CD14-positive monocyte (primary cell): ENCODE results near the gene SCN3A. TPM values are rescaled to one million over a fixed set of nuclear protein-coding genes. Genes with fewer than 3 reads are reported as not detected.

Source experiments
- DNase-seq, 3 donors: peaks; one replicate each; pipeline ENCODE4 v3.0.0-alpha.2; 2011 to 2022
- H2AFZ ChIP-seq: 2 replicates; pipeline ENCODE4 v1.6.0; 2012; ENCODE audit warnings: mild to moderate bottlenecking, low read depth, low read length, inconsistent platforms; ENCODE audit not compliant: insufficient read depth, poor library complexity, severe bottlenecking
- H3K27ac ChIP-seq, 2 donors: 1 replicate in 1 of 2; 2 replicates in 1 of 2; pipeline ENCODE4 v1.5.1; 2012 to 2013; ENCODE audit warnings: low read length in 2 of 2, control low read depth in 1 of 2, inconsistent platforms in 1 of 2, low read depth in 1 of 2, mild to moderate bottlenecking in 1 of 2
- H3K27me3 ChIP-seq, 2 donors: one replicate each; pipeline versions ENCODE4 v1.6.0 to v1.6.1; 2011 to 2013; ENCODE audit warnings: low read length in 2 of 2; ENCODE audit not compliant: control insufficient read depth in 2 of 2, insufficient read depth in 2 of 2
- H3K36me3 ChIP-seq, 2 donors: replicated peaks in 1 of 2; 1 replicate in 1 of 2; 2 replicates in 1 of 2; pipeline versions ENCODE4 v1.5.1 to v1.6.1; 2012 to 2013; ENCODE audit warnings: low read length in 2 of 2, control low read depth in 1 of 2, inconsistent platforms in 1 of 2, mild to moderate bottlenecking in 1 of 2; ENCODE audit not compliant: insufficient read depth in 2 of 2, control insufficient read depth in 1 of 2
- H3K4me1 ChIP-seq, 2 donors: 1 replicate in 1 of 2; 2 replicates in 1 of 2; pipeline versions ENCODE4 v1.5.1 to v1.6.1; 2012 to 2013; ENCODE audit warnings: low read length in 2 of 2, control low read depth in 1 of 2, inconsistent platforms in 1 of 2, mild to moderate bottlenecking in 1 of 2, moderate library complexity in 1 of 2; ENCODE audit not compliant: insufficient read depth in 2 of 2, control insufficient read depth in 1 of 2
- H3K4me2 ChIP-seq: replicated peaks from 2 replicates; pipeline ENCODE3; 2012; ENCODE audit warnings: low read length, moderate library complexity, mild to moderate bottlenecking; ENCODE audit not compliant: poor library complexity, severe bottlenecking; ENCODE audit errors: extremely low read depth
- H3K4me3 ChIP-seq, 3 experiments: fragments of 200-600 bp in 1 of 3; sonication (generic) in 1 of 3; replicated peaks in 1 of 3; 1 replicate in 2 of 3; 2 replicates in 1 of 3; pipeline ENCODE4 v1.5.1; 2011 to 2013; ENCODE audit warnings: low read length in 3 of 3, mild to moderate bottlenecking in 3 of 3, control low read depth in 2 of 3, low read depth in 2 of 3, inconsistent platforms in 1 of 3, moderate library complexity in 1 of 3
- H3K79me2 ChIP-seq: 2 replicates; pipeline ENCODE4 v1.6.0; 2012; ENCODE audit warnings: mild to moderate bottlenecking, control low read depth, inconsistent platforms, low read length, moderate library complexity; ENCODE audit not compliant: insufficient read depth
- H3K9ac ChIP-seq: 2 replicates; pipeline ENCODE4 v1.6.0; 2017; ENCODE audit warnings: low read length, mild to moderate bottlenecking; ENCODE audit not compliant: insufficient read depth, poor library complexity, severe bottlenecking
- H3K9me3 ChIP-seq, 2 donors: replicated peaks in 1 of 2; 1 replicate in 1 of 2; 2 replicates in 1 of 2; pipeline versions ENCODE4 v1.5.1 to v1.6.1; 2012 to 2013; ENCODE audit warnings: low read length in 2 of 2, control low read depth in 1 of 2; ENCODE audit not compliant: control insufficient read depth in 1 of 2, insufficient read depth in 1 of 2
- H4K20me1 ChIP-seq: 2 replicates; pipeline ENCODE4 v1.6.0; 2012; ENCODE audit warnings: mild to moderate bottlenecking, low read length, control low read depth, moderate library complexity; ENCODE audit not compliant: insufficient read depth
- H3K27ac Mint-ChIP-seq, 7 donors: one replicate each; pipeline ENCODE4 v1.8.0; 2020; ENCODE audit warnings: mild to moderate bottlenecking in 7 of 7, mixed read lengths in 7 of 7, moderate library complexity in 6 of 7, inconsistent platforms in 2 of 7
- H3K27me3 Mint-ChIP-seq, 3 donors: one replicate each; pipeline ENCODE4 v1.8.0; 2021 to 2022; ENCODE audit warnings: low read depth in 3 of 3, mild to moderate bottlenecking in 3 of 3, mixed read lengths in 3 of 3, moderate library complexity in 3 of 3, inconsistent platforms in 1 of 3
- H3K36me3 Mint-ChIP-seq, 2 donors: one replicate each; pipeline ENCODE4 v1.8.0; 2020; ENCODE audit warnings: mixed read lengths in 2 of 2, inconsistent platforms in 1 of 2, mild to moderate bottlenecking in 1 of 2
- H3K4me1 Mint-ChIP-seq: one replicate; pipeline ENCODE4 v1.8.0; 2020; ENCODE audit warnings: mild to moderate bottlenecking, mixed read lengths
- H3K4me3 Mint-ChIP-seq, 2 donors: one replicate each; pipeline ENCODE4 v1.8.0; 2020; ENCODE audit warnings: mild to moderate bottlenecking in 2 of 2, mixed read lengths in 2 of 2, moderate library complexity in 1 of 2
- H3K9me3 Mint-ChIP-seq, 7 donors: one replicate each; pipeline ENCODE4 v1.8.0; 2020 to 2022; ENCODE audit warnings: mixed read lengths in 7 of 7, mild to moderate bottlenecking in 6 of 7, moderate library complexity in 6 of 7, inconsistent platforms in 2 of 7
- WGBS: methylation state at CpG from one replicate; pipeline ENCODE4 v1.1.5; 2013; ENCODE audit warnings: missing lambda C conversion rate; ENCODE audit not compliant: insufficient coverage; 5-methylcytosine and 5-hydroxymethylcytosine counted together
- intact Hi-C, 2 donors: fragments of 100-400 bp; cut with micrococcal nuclease; formaldehyde crosslinking; loops; one replicate each; pipeline versions ENCODE4 v1.15.0 to v1.15.1; 2023
- polyA plus RNA-seq, 3 donors: library from polyadenylated mRNA; depleted of rRNA in 1 of 3; unstranded in 2 of 3; stranded (reverse) in 1 of 3; fragments of 300-500 nt in 2 of 3; fragments of >200 nt in 1 of 3; fragmentation: Illumina TruSeq in 2 of 3; gene quantifications; 1 replicate in 2 of 3; 2 replicates in 1 of 3; pipeline ENCODE4 v1.2.3, GENCODE V29; 2012 to 2021
- TF ChIP-seq, protein P1 (sequence below): fragments of 200-600 bp; IDR thresholded peaks from one replicate; pipeline ENCODE4 v1.8.0; 2022; ENCODE audit warnings: antibody characterized with exemption, mild to moderate bottlenecking

SCN3A gene
- polyA plus RNA-seq, 3 donors = 0.03 TPM; not detected in 2

DNA sequence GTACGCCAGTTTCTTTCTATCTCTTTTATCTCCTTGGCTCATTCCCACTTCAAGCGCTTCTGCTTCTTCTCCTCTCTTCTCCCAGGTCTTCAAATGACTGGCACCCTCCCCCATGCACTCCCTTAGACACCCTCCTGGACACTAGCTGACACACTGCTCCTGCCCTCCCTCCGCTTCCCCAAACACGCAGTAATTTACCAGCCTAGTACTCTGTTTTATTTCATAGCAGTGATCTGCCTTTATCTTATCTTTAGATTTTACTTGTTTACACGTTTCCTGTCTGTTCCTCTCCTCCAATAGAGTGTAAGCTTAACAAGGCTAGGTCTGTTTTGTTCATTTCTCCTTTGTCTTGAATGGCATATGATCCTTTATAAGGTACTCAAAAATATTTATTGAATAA lies 93.9 kb downstream of the SCN3A start:
- Histone ChIP-seq H3K27me3 (no peaks in the 10 kb centered on the region), H3K4me2 (no peak overlapping the region), H2AFZ (no peak overlapping the region), H3K79me2 (no peaks in the 10 kb centered on the region), H3K4me1 (no peaks in the 10 kb centered on the region), H3K36me3 (no peaks in the 10 kb centered on the region), H3K9me3 (no peaks in the 10 kb centered on the region), H3K9ac (no peak overlapping the region), H4K20me1 (no peaks in the 10 kb centered on the region), H3K4me3 (no peak overlapping the region), H3K27ac (no peak overlapping the region)
- DNase-seq = no peak
- Mint-ChIP-seq H3K4me1 (no peaks in the 10 kb centered on the region), H3K36me3 (no peaks in the 10 kb centered on the region), H3K27ac (no peak overlapping the region), H3K9me3 (peaks cover 0 to 3% (median 0%) of the 10 kb centered on the region in 7 donors), H3K27me3 (peaks cover 0 to 2% (median 0%) of the 10 kb centered on the region in 3 donors), H3K4me3 (no peak overlapping the region)
- TF ChIP-seq, protein P1, sequence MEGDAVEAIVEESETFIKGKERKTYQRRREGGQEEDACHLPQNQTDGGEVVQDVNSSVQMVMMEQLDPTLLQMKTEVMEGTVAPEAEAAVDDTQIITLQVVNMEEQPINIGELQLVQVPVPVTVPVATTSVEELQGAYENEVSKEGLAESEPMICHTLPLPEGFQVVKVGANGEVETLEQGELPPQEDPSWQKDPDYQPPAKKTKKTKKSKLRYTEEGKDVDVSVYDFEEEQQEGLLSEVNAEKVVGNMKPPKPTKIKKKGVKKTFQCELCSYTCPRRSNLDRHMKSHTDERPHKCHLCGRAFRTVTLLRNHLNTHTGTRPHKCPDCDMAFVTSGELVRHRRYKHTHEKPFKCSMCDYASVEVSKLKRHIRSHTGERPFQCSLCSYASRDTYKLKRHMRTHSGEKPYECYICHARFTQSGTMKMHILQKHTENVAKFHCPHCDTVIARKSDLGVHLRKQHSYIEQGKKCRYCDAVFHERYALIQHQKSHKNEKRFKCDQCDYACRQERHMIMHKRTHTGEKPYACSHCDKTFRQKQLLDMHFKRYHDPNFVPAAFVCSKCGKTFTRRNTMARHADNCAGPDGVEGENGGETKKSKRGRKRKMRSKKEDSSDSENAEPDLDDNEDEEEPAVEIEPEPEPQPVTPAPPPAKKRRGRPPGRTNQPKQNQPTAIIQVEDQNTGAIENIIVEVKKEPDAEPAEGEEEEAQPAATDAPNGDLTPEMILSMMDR = no peak
- WGBS = 56% methylated on average over 3 of the region's 5 CpGs
- intact Hi-C loops = no loop called here

DNA sequence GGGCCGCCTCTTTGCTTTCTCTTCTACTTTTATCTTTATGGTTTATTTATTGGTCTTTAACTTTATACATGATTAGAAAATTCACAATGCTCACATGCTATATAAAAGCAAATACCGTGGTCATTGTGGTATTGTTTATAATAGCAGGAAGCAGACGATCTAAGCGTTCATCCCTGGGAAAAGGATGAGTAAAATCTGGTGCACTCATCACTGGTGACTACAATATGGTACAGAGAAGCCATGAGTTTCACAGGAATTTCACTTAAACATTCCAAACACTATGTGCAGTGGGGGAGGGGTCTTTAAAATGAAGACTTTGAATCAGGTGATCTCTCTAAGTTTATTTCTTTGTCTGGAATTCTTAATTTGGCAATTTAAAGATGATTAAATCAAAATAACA lies 97.9 kb downstream of the SCN3A start:
- Histone ChIP-seq H3K9ac (no peak overlapping the region), H2AFZ (no peak overlapping the region), H3K4me1 (no peaks in the 10 kb centered on the region), H3K9me3 (no peaks in the 10 kb centered on the region), H4K20me1 (no peaks in the 10 kb centered on the region), H3K4me2 (no peak overlapping the region), H3K27me3 (no peaks in the 10 kb centered on the region), H3K4me3 (no peak overlapping the region), H3K27ac (no peak overlapping the region), H3K79me2 (no peaks in the 10 kb centered on the region), H3K36me3 (no peaks in the 10 kb centered on the region)
- TF ChIP-seq, protein P1 = no peak
- H3K4me1 Mint-ChIP-seq = no peaks in the 10 kb centered on the region
- peaks cover 0 to 3% (median 0%) of the 10 kb centered on the region in 7 donors for H3K9me3 Mint-ChIP-seq
- peaks cover 0 to 2% (median 1%) of the 10 kb centered on the region in 3 donors for H3K27me3 Mint-ChIP-seq
- no peak overlapping the region for H3K4me3 Mint-ChIP-seq
- no peaks in the 10 kb centered on the region for H3K36me3 Mint-ChIP-seq
- H3K27ac Mint-ChIP-seq = no peak overlapping the region
- intact Hi-C loops = no loop called here
- DNase-seq = no peak
- WGBS = no CpG with 5 or more reads among the region's 4 CpGs
